ENCODE results near the gene SH3PXD2B.
"Not testable (repeated sequence)": the region's sequence is repeated elsewhere in the genome, so short reads cannot be mapped to it uniquely, and the experiment has no call there.

SH3PXD2B gene

GRCh38 chr5:172399826-172400225 is 54.5 kb downstream of the SH3PXD2B start:
- ChIA-PET CTCF (interaction anchor here (0.6 kb wide), 1 partner anchor 195 kb away, joined by 3 read pairs; no protein-coding TSS in a partner anchor), POLR2A (ENCODE audit: low non-redundant PET) (no interaction called here)
- DNase-seq (ENCODE audit: low spot score), result no peak
- H3K27ac ChIP-seq, result no peak overlapping the region
- TF ChIP-seq CTCF (conservative IDR thresholded peaks at IDR 0.05; ENCODE audit: low read depth), result no peak

- no peak for DNase-seq (ENCODE audit: low spot score)
- CTCF ChIA-PET, result interaction anchor here (0.6 kb wide), 1 partner anchor 196 kb away, joined by 3 read pairs; no protein-coding TSS in a partner anchor
These were observed 55.0 kb downstream of the SH3PXD2B start for GRCh38 chr5:172399336-172399735.

GRCh38 chr5:172398645-172399044 is 55.7 kb downstream of the SH3PXD2B start:
- CTCF ChIA-PET; H3K27ac ChIP-seq; DNase-seq (ENCODE audit: low spot score): not testable (repeated sequence)
- POLR2A ChIA-PET (ENCODE audit: low non-redundant PET), result interaction anchor here (0.6 kb wide), 1 partner anchor 10 kb away, joined by 3 read pairs; no protein-coding TSS in a partner anchor

More at GRCh38 chr5:172399336-172399735, 55.0 kb downstream of the SH3PXD2B start:
- POLR2A ChIA-PET (ENCODE audit: low non-redundant PET), result interaction anchor here (0.6 kb wide), 1 partner anchor 11 kb away, joined by 3 read pairs; no protein-coding TSS in a partner anchor
- H3K27ac ChIP-seq, result no peak overlapping the region
- TF ChIP-seq CTCF (conservative IDR thresholded peaks at IDR 0.05; ENCODE audit: low read depth), result no peak

GRCh38 chr5:172396994-172397393 is 57.3 kb downstream of the SH3PXD2B start:
- not testable (repeated sequence) for H3K27ac ChIP-seq; DNase-seq (ENCODE audit: low spot score)
- POLR2A ChIA-PET (ENCODE audit: low non-redundant PET), result interaction anchor here (0.7 kb wide), 1 partner anchor 28 kb away, joined by 3 read pairs; no protein-coding TSS in a partner anchor
- CTCF ChIA-PET, result interaction anchor here (0.6 kb wide), 1 partner anchor 83 kb away, joined by 3 read pairs; no protein-coding TSS in a partner anchor

GRCh38 chr5:172396220-172396619 is 58.1 kb downstream of the SH3PXD2B start:
- POLR2A ChIA-PET (ENCODE audit: low non-redundant PET), result interaction anchor here (0.7 kb wide), 1 partner anchor 29 kb away, joined by 3 read pairs; no protein-coding TSS in a partner anchor
- CTCF ChIA-PET, result interaction anchor here (0.6 kb wide), 3 partner anchors 26 to 142 kb away, joined by 3 to 8 read pairs (median 4); no protein-coding TSS in a partner anchor
- TF ChIP-seq CTCF (conservative IDR thresholded peaks at IDR 0.05; ENCODE audit: low read depth), result no peak
- no peak overlapping the region for H3K27ac ChIP-seq
- no peak for DNase-seq (ENCODE audit: low spot score)

GRCh38 chr5:172395483-172395882 is 58.8 kb downstream of the SH3PXD2B start:
- no peak for DNase-seq (ENCODE audit: low spot score)
- ChIA-PET CTCF (interaction anchor here (0.6 kb wide), 1 partner anchor 141 kb away, joined by 3 read pairs; no protein-coding TSS in a partner anchor), POLR2A (ENCODE audit: low non-redundant PET) (no interaction called here)
- no peak for TF ChIP-seq CTCF (conservative IDR thresholded peaks at IDR 0.05; ENCODE audit: low read depth)
- H3K27ac ChIP-seq, result no peak overlapping the region

- ChIA-PET POLR2A (ENCODE audit: low non-redundant PET) (no interaction called here), CTCF (interaction anchor here (0.6 kb wide), 1 partner anchor 473 kb away, joined by 3 read pairs; no protein-coding TSS in a partner anchor)
- DNase-seq (ENCODE audit: low spot score), result no peak
- H3K27ac ChIP-seq, result no peak overlapping the region
- no peak for TF ChIP-seq CTCF (conservative IDR thresholded peaks at IDR 0.05; ENCODE audit: low read depth)
These were observed 64.7 kb downstream of the SH3PXD2B start for GRCh38 chr5:172389578-172390112.

All from RWPE1 (cell line).